ENCODE measurements around the gene KRT13.

Gene KRT13

GRCh38 chr17:41486809-41487530 lies 18.4 kb downstream of the KRT13 start:
- TF ChIP-seq CTCF (IDR thresholded peaks at IDR 0.05; ENCODE audit: low read depth, low read length) = peak; percentile 52
- no peak for DNase-seq (ENCODE audit: low read depth, low spot score)

GRCh38 chr17:41486316-41486715 lies 19.1 kb downstream of the KRT13 start:
- H3K4me3 ChIP-seq (ENCODE audit: low read depth, low read length) = no peak overlapping the region
- DNase-seq (ENCODE audit: low read depth, low spot score) = no peak
- in situ Hi-C loops (cut with HindIII; ENCODE audit: low sequenced_read_pairs) = no loop called here
- TF ChIP-seq CTCF (IDR thresholded peaks at IDR 0.05; ENCODE audit: low read depth, low read length) = no peak

More at GRCh38 chr17:41486809-41487530, 18.4 kb downstream of the KRT13 start:
- in situ Hi-C loops (cut with HindIII; ENCODE audit: low sequenced_read_pairs) = no loop called here
- H3K4me3 ChIP-seq (ENCODE audit: low read depth, low read length) = no peak overlapping the region

- no peak for DNase-seq (ENCODE audit: low read depth, low spot score)
- H3K4me3 ChIP-seq (ENCODE audit: low read depth, low read length) = no peak overlapping the region
- in situ Hi-C loops (cut with HindIII; ENCODE audit: low sequenced_read_pairs) = no loop called here
- TF ChIP-seq CTCF (IDR thresholded peaks at IDR 0.05; ENCODE audit: low read depth, low read length) = no peak
These were observed 20.2 kb downstream of the KRT13 start for GRCh38 chr17:41484920-41485904.

GRCh38 chr17:41483991-41484826 lies 21.2 kb downstream of the KRT13 start:
- no peak overlapping the region for H3K4me3 ChIP-seq (ENCODE audit: low read depth, low read length)
- in situ Hi-C loops (cut with HindIII; ENCODE audit: low sequenced_read_pairs) = no loop called here
- no peak for DNase-seq (ENCODE audit: low read depth, low spot score)
- TF ChIP-seq CTCF (IDR thresholded peaks at IDR 0.05; ENCODE audit: low read depth, low read length) = no peak

- TF ChIP-seq CTCF (IDR thresholded peaks at IDR 0.05; ENCODE audit: low read depth, low read length) = no peak
- in situ Hi-C loops (cut with HindIII; ENCODE audit: low sequenced_read_pairs) = no loop called here
- no peak for DNase-seq (ENCODE audit: low read depth, low spot score)
- H3K4me3 ChIP-seq (ENCODE audit: low read depth, low read length) = no peak overlapping the region
These were observed 21.9 kb downstream of the KRT13 start for GRCh38 chr17:41483531-41483930.

- no peak for TF ChIP-seq CTCF (IDR thresholded peaks at IDR 0.05; ENCODE audit: low read depth, low read length)
- no peak within 1 kb of the TSS for H3K4me3 ChIP-seq (ENCODE audit: low read depth, low read length)
- in situ Hi-C loops (cut with HindIII; ENCODE audit: low sequenced_read_pairs) = no loop called here
- DNase-seq (ENCODE audit: low read depth, low spot score) = no peak
These were observed 24.4 kb downstream of the KRT13 start, which contains the start of gene KRT35 for GRCh38 chr17:41481036-41481435. Gene KRT35, minus strand, starts transcription at chr17:41481151. Its CDS starts 54 bp downstream, at chr17:41481097.

Data from astrocyte of the spinal cord (primary cell).